Smooth muscle cell (in vitro differentiated cells): ENCODE measurements around the gene CTSF. TPM values are rescaled to one million over a fixed set of nuclear protein-coding genes. Genes with fewer than 3 reads are reported as not detected.

ENCODE experiments used
- DNase-seq: peaks from one replicate; lab custom pipeline; 2025; ENCODE audit not compliant: unreplicated experiment; lab: John Stamatoyannopoulos, UW
- H2AFZ ChIP-seq: fragments of 200-600 bp; sonication (generic); 2 replicates; pipeline ENCODE4 v1.6.0; 2016; ENCODE audit warnings: antibody characterized with exemption, low read depth, mild to moderate bottlenecking
- H3F3A ChIP-seq: fragments of 200-600 bp; sonication (generic); 2 replicates; pipeline ENCODE4 v1.6.0; 2017; ENCODE audit warnings: antibody characterized with exemption, low read depth
- H3K27ac ChIP-seq: fragments of 200-600 bp; sonication (generic); 2 replicates; pipeline ENCODE4 v1.5.1; 2016; ENCODE audit warnings: low read depth, mild to moderate bottlenecking
- H3K27me3 ChIP-seq: fragments of 200-600 bp; sonication (generic); 2 replicates; pipeline ENCODE4 v1.6.1; 2016; ENCODE audit warnings: low read depth, mild to moderate bottlenecking
- H3K36me3 ChIP-seq: fragments of 200-600 bp; sonication (generic); 2 replicates; pipeline ENCODE4 v1.5.1; 2016; ENCODE audit warnings: low read depth
- H3K4me1 ChIP-seq: fragments of 200-600 bp; sonication (generic); 2 replicates; pipeline ENCODE4 v1.5.1; 2016; ENCODE audit warnings: low read depth
- H3K4me2 ChIP-seq: fragments of 200-600 bp; sonication (generic); 2 replicates; pipeline ENCODE4 v1.6.0; 2016; ENCODE audit warnings: mild to moderate bottlenecking
- H3K4me3 ChIP-seq: fragments of 200-600 bp; sonication (generic); 2 replicates; pipeline ENCODE4 v1.5.1; 2016; ENCODE audit warnings: mild to moderate bottlenecking
- H3K79me2 ChIP-seq: fragments of 200-600 bp; sonication (generic); 2 replicates; pipeline ENCODE4 v1.6.0; 2016; ENCODE audit warnings: low read depth, mild to moderate bottlenecking
- H3K9ac ChIP-seq: fragments of 200-600 bp; sonication (generic); 2 replicates; pipeline ENCODE4 v1.6.0; 2016; ENCODE audit warnings: low read depth
- H3K9me3 ChIP-seq: fragments of 200-600 bp; sonication (generic); replicated peaks from 2 replicates; pipeline ENCODE4 v1.5.1; 2016; ENCODE audit warnings: low read depth
- H4K20me1 ChIP-seq: fragments of 200-600 bp; sonication (generic); 2 replicates; pipeline ENCODE4 v1.6.0; 2016; ENCODE audit warnings: low read depth
- CTCF ChIP-seq: fragments of 200-600 bp; sonication (generic); IDR thresholded peaks from 2 replicates; pipeline ENCODE4 v1.5.1; 2017; ENCODE audit warnings: borderline replicate concordance, mild to moderate bottlenecking, antibody characterized with exemption; ENCODE audit not compliant: insufficient read depth, poor library complexity, severe bottlenecking
- WGBS: methylation state at CpG from one replicate; pipeline ENCODE4 v1.1.7; 2016; ENCODE audit warnings: low lambda C conversion rate; 5-methylcytosine and 5-hydroxymethylcytosine counted together
- polyA plus RNA-seq: library from polyadenylated mRNA; unstranded; fragments of >200 nt; fragmentation: Nextera tagmentation; extraction: Ambion mirVana; gene quantifications from 2 replicates; pipeline ENCODE4 v1.2.1, GENCODE V29; 2016
- total RNA-seq: library from RNA; depleted of rRNA; stranded (reverse); fragments of >200 nt; gene quantifications from 2 replicates; pipeline ENCODE4 v1.2.3, GENCODE V29; 2014

CTSF gene
- total and polyA plus RNA-seq, 2 experiments from 2014 or later: 0.45 to 0.62 TPM

DNA sequence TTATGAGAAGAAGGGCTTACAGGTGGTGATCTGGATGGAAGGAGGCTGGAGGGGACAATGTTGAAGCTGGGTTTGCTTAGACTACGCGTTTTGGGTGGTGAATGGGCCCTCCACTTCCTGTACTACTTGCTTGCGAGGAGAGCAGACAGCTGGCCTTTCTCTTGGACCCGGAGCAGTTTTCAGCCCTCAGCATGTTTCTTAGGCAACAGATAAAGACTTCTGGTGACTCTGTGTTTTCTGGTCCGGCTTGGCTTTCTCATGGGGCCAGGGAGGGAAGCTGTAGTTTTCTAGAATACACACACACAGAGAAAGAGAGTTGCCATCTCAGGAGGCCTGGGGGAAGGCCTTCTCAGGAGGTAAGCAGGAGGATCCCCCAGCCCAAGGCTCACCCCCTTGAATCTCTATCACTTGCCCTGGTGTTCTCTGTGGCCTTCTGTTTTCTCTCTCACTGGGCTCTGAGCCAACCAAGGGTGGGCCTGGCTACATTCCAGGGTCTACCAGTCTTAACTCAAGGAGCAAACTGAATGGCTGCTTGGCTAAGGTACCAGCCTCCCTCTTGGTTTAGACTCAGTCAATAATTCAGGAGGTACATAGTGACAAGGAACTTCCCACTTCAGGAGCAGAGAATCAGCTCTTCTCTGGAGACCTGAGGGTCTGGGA lies 27.0 kb upstream of the CTSF start:
- no peak for DNase-seq
- no peak overlapping the region for H2AFZ ChIP-seq

DNA sequence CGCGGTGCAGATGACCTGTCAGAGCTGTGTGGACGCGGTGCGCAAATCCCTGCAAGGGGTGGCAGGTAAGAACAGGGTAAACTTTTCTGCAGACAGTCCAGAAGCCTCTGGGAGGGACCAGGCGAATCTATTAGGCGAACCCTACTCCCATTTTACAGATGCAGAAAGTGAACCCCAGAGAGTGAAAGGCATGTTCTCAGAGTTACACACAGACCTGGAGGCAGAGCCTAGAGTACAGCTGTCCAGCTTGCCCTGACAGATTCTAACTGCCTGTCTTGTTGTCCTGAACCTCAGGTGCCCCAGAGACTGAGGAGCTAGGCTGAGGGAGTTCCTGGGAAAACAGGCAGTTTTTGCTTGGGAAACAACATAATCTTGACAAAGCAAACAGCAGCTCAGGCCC lies 25.2 kb upstream of the CTSF start:
- no peaks in the 10 kb centered on the region for H3K9me3 ChIP-seq
- DNase-seq: no peak
- H3K36me3 ChIP-seq: no peaks in the 10 kb centered on the region
- peak overlapping the region; percentile 88 for H3K9ac ChIP-seq
- H3K27me3 ChIP-seq: no peaks in the 10 kb centered on the region
- H4K20me1 ChIP-seq: peaks cover 4% of the 10 kb centered on the region
- H2AFZ ChIP-seq: no peak overlapping the region
- no peak for TF ChIP-seq CTCF
- peaks cover 11% of the 10 kb centered on the region for H3K4me1 ChIP-seq
- peaks cover 4% of the 10 kb centered on the region for H3F3A ChIP-seq
- peaks cover 33% of the 10 kb centered on the region for H3K79me2 ChIP-seq
- peak overlapping the region; percentile 94 for H3K4me2 ChIP-seq
- peak overlapping the region; percentile 66 for H3K4me3 ChIP-seq
- WGBS: 84% methylated on average over 7 of the region's 7 CpGs
- H3K27ac ChIP-seq: peak overlapping the region; percentile 81

More for the DNA sequence above, 27.0 kb upstream of the CTSF start:
- no peaks in the 10 kb centered on the region for H3K27me3 ChIP-seq
- peak overlapping the region; percentile 15 for H3K4me3 ChIP-seq
- H3K9me3 ChIP-seq: no peaks in the 10 kb centered on the region
- peaks cover 4% of the 10 kb centered on the region for H3F3A ChIP-seq
- no peak for TF ChIP-seq CTCF
- H3K4me1 ChIP-seq: peaks cover 11% of the 10 kb centered on the region
- H3K27ac ChIP-seq: peak overlapping the region; percentile 81
- H3K79me2 ChIP-seq: peaks cover 33% of the 10 kb centered on the region
- peak overlapping the region; percentile 20 for H3K9ac ChIP-seq
- H3K36me3 ChIP-seq: no peaks in the 10 kb centered on the region
- peaks cover 4% of the 10 kb centered on the region for H4K20me1 ChIP-seq
- H3K4me2 ChIP-seq: peak overlapping the region; percentile 94
- WGBS: 28% methylated on average over 5 of the region's 5 CpGs

DNA sequence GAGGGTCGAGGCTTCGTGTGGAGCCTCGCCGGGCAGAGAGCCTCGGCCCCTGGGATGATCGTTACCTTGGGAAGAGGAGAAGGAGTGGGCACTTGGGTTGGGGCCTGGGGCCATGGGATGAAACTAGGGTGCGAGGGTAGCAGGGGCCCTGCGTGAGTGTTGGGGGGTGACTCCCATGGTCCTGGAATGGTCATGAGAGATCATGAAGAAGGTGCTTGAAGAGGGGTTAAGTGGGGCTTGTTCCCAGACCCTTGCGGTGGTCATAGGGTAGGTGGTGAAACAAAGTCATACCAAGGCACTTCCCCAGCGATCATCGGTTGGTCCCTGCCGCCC lies 24.9 kb upstream of the CTSF start:
- peak overlapping the region; percentile 94 for H3K4me2 ChIP-seq
- peak overlapping the region; percentile 88 for H3K9ac ChIP-seq
- no peak for DNase-seq
- 36% methylated on average over 11 of the region's 12 CpGs for WGBS
- peaks cover 4% of the 10 kb centered on the region for H4K20me1 ChIP-seq
- TF ChIP-seq CTCF: no peak
- H3K4me3 ChIP-seq: peak overlapping the region; percentile 66
- H2AFZ ChIP-seq: peak overlapping the region; percentile 59
- no peaks in the 10 kb centered on the region for H3K9me3 ChIP-seq
- peak overlapping the region; percentile 81 for H3K27ac ChIP-seq
- H3K27me3 ChIP-seq: no peaks in the 10 kb centered on the region
- H3K36me3 ChIP-seq: no peaks in the 10 kb centered on the region
- H3F3A ChIP-seq: peaks cover 4% of the 10 kb centered on the region
- H3K79me2 ChIP-seq: peaks cover 33% of the 10 kb centered on the region
- H3K4me1 ChIP-seq: peaks cover 11% of the 10 kb centered on the region
